Karpas-422 (cell line): ENCODE data around the gene ST8SIA6. TPM values are rescaled to one million over a fixed set of nuclear protein-coding genes. Genes with fewer than 3 reads are reported as not detected.

ENCODE experiments used
- DNase-seq: peaks from one replicate; pipeline ENCODE4 v3.0.0-alpha.2; 2015
- H2AFZ ChIP-seq: fragments of 200-600 bp; sonication (generic); 2 replicates; pipeline ENCODE4 v1.6.1; 2014; ENCODE audit warnings: antibody characterized with exemption, low read length, mixed read lengths
- H3K27ac ChIP-seq: fragments of 200-600 bp; sonication (generic); 2 replicates; pipeline ENCODE4 v1.5.1; 2014; ENCODE audit warnings: mild to moderate bottlenecking, low read length, moderate library complexity
- H3K27me3 ChIP-seq: fragments of 200-600 bp; sonication (generic); 2 replicates; pipeline ENCODE4 v1.6.1; 2014; ENCODE audit warnings: low read length, mixed read lengths
- H3K36me3 ChIP-seq: fragments of 200-600 bp; sonication (generic); 2 replicates; pipeline ENCODE4 v1.6.1; 2014; ENCODE audit warnings: low read length, mixed read lengths; ENCODE audit not compliant: insufficient read depth
- H3K4me1 ChIP-seq: fragments of 200-600 bp; sonication (generic); 2 replicates; pipeline ENCODE4 v1.6.1; 2014; ENCODE audit warnings: mild to moderate bottlenecking, low read length, mixed read lengths
- H3K4me2 ChIP-seq: fragments of 200-600 bp; sonication (generic); 2 replicates; pipeline ENCODE4 v1.6.1; 2014; ENCODE audit warnings: low read length, low read depth, mild to moderate bottlenecking; ENCODE audit not compliant: poor library complexity, severe bottlenecking
- H3K4me3 ChIP-seq: fragments of 200-600 bp; sonication (generic); 2 replicates; pipeline ENCODE4 v1.5.1; 2014; ENCODE audit warnings: mild to moderate bottlenecking, antibody characterized with exemption, low read length, mixed read lengths
- H3K79me2 ChIP-seq: fragments of 200-600 bp; sonication (generic); 2 replicates; pipeline ENCODE4 v1.6.1; 2014; ENCODE audit warnings: mild to moderate bottlenecking, low read length, mixed read lengths
- H3K9ac ChIP-seq: fragments of 200-600 bp; sonication (generic); 2 replicates; pipeline ENCODE4 v1.6.0; 2014; ENCODE audit warnings: low read length
- H3K9me2 ChIP-seq: fragments of 200-600 bp; sonication (generic), shearing (Covaris generic); replicated peaks from 2 replicates; pipeline ENCODE4 v1.6.0; 2014; ENCODE audit warnings: mild to moderate bottlenecking, low read length, moderate library complexity; ENCODE audit not compliant: insufficient read depth
- H3K9me3 ChIP-seq: fragments of 300-700, 200-600 bp; sonication (generic); 2 replicates; pipeline ENCODE4 v1.6.1; 2014; ENCODE audit warnings: low read length, mixed read lengths
- H4K20me1 ChIP-seq: fragments of 200-600 bp; sonication (generic); 2 replicates; pipeline ENCODE4 v1.6.1; 2014; ENCODE audit warnings: mild to moderate bottlenecking, antibody characterized with exemption, low read length, low read depth; ENCODE audit not compliant: insufficient read depth
- total RNA-seq: library from RNA; depleted of rRNA; stranded (reverse); fragments of >200 nt; shearing (Covaris generic); gene quantifications from 2 replicates; pipeline ENCODE4 v1.2.3, GENCODE V29; 2014; ENCODE audit warnings: low replicate concordance

The ST8SIA6 gene
- total RNA-seq, 1 experiment from 2014 or later: not detected

GRCh38 chr10:17426263-17426750 lies 28.1 kb downstream of the ST8SIA6 start:
- H3K9ac ChIP-seq: no peak overlapping the region
- no peak overlapping the region for H3K4me2 ChIP-seq
- no peaks in the 10 kb centered on the region for H3K36me3 ChIP-seq
- H3K9me3 ChIP-seq: no peaks in the 10 kb centered on the region
- DNase-seq: no peak
- no peak overlapping the region for H3K27ac ChIP-seq
- no peaks in the 10 kb centered on the region for H4K20me1 ChIP-seq
- no peak overlapping the region for H2AFZ ChIP-seq
- H3K4me3 ChIP-seq: no peak overlapping the region
- no peaks in the 10 kb centered on the region for H3K27me3 ChIP-seq
- peaks cover 3% of the 10 kb centered on the region; the same call in 1 of the 2 replicates for H3K4me1 ChIP-seq
- no peaks in the 10 kb centered on the region for H3K9me2 ChIP-seq
- H3K79me2 ChIP-seq: no peaks in the 10 kb centered on the region

- DNase-seq: no peak
- Histone ChIP-seq H3K4me3 (no peak overlapping the region), H4K20me1 (no peaks in the 10 kb centered on the region), H3K9ac (no peak overlapping the region), H3K9me2 (no peaks in the 10 kb centered on the region), H3K27ac (no peak overlapping the region), H3K4me2 (no peak overlapping the region), H3K4me1 (peaks cover 3% of the 10 kb centered on the region; the same call in 1 of the 2 replicates), H3K9me3 (no peaks in the 10 kb centered on the region), H3K36me3 (no peaks in the 10 kb centered on the region), H2AFZ (no peak overlapping the region), H3K27me3 (no peaks in the 10 kb centered on the region), H3K79me2 (no peaks in the 10 kb centered on the region)
Observed at GRCh38 chr10:17425584-17426262, 28.7 kb downstream of the ST8SIA6 start.

GRCh38 chr10:17423632-17424186 lies 30.7 kb downstream of the ST8SIA6 start:
- Histone ChIP-seq H3K9me3 (no peaks in the 10 kb centered on the region), H3K4me1 (peaks cover 3% of the 10 kb centered on the region; the same call in 1 of the 2 replicates), H3K4me3 (no peak overlapping the region), H2AFZ (no peak overlapping the region), H4K20me1 (no peaks in the 10 kb centered on the region), H3K9ac (no peak overlapping the region), H3K27me3 (no peaks in the 10 kb centered on the region), H3K9me2 (no peaks in the 10 kb centered on the region), H3K79me2 (no peaks in the 10 kb centered on the region), H3K27ac (no peak overlapping the region), H3K36me3 (no peaks in the 10 kb centered on the region), H3K4me2 (no peak overlapping the region)
- DNase-seq: no peak

- H3K4me3 ChIP-seq: no peak overlapping the region
- no peaks in the 10 kb centered on the region for H3K27me3 ChIP-seq
- no peaks in the 10 kb centered on the region for H3K9me3 ChIP-seq
- H3K9me2 ChIP-seq: no peaks in the 10 kb centered on the region
- no peaks in the 10 kb centered on the region for H3K4me1 ChIP-seq
- H3K79me2 ChIP-seq: no peaks in the 10 kb centered on the region
- no peak overlapping the region for H3K4me2 ChIP-seq
- H3K36me3 ChIP-seq: no peaks in the 10 kb centered on the region
- no peaks in the 10 kb centered on the region for H4K20me1 ChIP-seq
- H3K27ac ChIP-seq: no peak overlapping the region
- H3K9ac ChIP-seq: no peak overlapping the region
- no peak for DNase-seq
- no peak overlapping the region for H2AFZ ChIP-seq
Observed at GRCh38 chr10:17422931-17423330, 31.5 kb downstream of the ST8SIA6 start.

GRCh38 chr10:17418249-17418648 lies 36.1 kb downstream of the ST8SIA6 start:
- no peak overlapping the region for H3K27ac ChIP-seq
- no peak overlapping the region for H3K4me3 ChIP-seq
- DNase-seq: no peak
- no peaks in the 10 kb centered on the region for H3K4me1 ChIP-seq
- H2AFZ ChIP-seq: no peak overlapping the region
- H3K9ac ChIP-seq: no peak overlapping the region
- H4K20me1 ChIP-seq: no peaks in the 10 kb centered on the region
- no peaks in the 10 kb centered on the region for H3K79me2 ChIP-seq
- H3K4me2 ChIP-seq: no peak overlapping the region
- H3K9me3 ChIP-seq: no peaks in the 10 kb centered on the region
- H3K27me3 ChIP-seq: no peaks in the 10 kb centered on the region
- H3K9me2 ChIP-seq: no peaks in the 10 kb centered on the region
- no peaks in the 10 kb centered on the region for H3K36me3 ChIP-seq

- H3K27me3 ChIP-seq: no peaks in the 10 kb centered on the region
- H3K4me1 ChIP-seq: no peaks in the 10 kb centered on the region
- DNase-seq: no peak
- no peaks in the 10 kb centered on the region for H4K20me1 ChIP-seq
- no peak overlapping the region for H3K4me2 ChIP-seq
- no peaks in the 10 kb centered on the region for H3K9me3 ChIP-seq
- H3K27ac ChIP-seq: no peak overlapping the region
- no peak overlapping the region for H3K9ac ChIP-seq
- H3K36me3 ChIP-seq: no peaks in the 10 kb centered on the region
- no peaks in the 10 kb centered on the region for H3K79me2 ChIP-seq
- no peaks in the 10 kb centered on the region for H3K9me2 ChIP-seq
- H3K4me3 ChIP-seq: no peak overlapping the region
- no peak overlapping the region for H2AFZ ChIP-seq
Observed at GRCh38 chr10:17416442-17417211, 37.8 kb downstream of the ST8SIA6 start.

GRCh38 chr10:17415046-17415658 lies 39.2 kb downstream of the ST8SIA6 start:
- Histone ChIP-seq H3K9me3 (no peaks in the 10 kb centered on the region), H3K27me3 (no peaks in the 10 kb centered on the region), H3K27ac (no peak overlapping the region), H4K20me1 (no peaks in the 10 kb centered on the region), H3K4me3 (no peak overlapping the region), H3K36me3 (no peaks in the 10 kb centered on the region), H3K9me2 (no peaks in the 10 kb centered on the region), H2AFZ (no peak overlapping the region), H3K4me2 (no peak overlapping the region), H3K4me1 (no peaks in the 10 kb centered on the region), H3K9ac (no peak overlapping the region), H3K79me2 (no peaks in the 10 kb centered on the region)
- no peak for DNase-seq

GRCh38 chr10:17414484-17414883 lies 39.9 kb downstream of the ST8SIA6 start:
- H2AFZ ChIP-seq: no peak overlapping the region
- no peak overlapping the region for H3K4me3 ChIP-seq
- H3K4me2 ChIP-seq: no peak overlapping the region
- no peaks in the 10 kb centered on the region for H3K9me2 ChIP-seq
- H3K36me3 ChIP-seq: no peaks in the 10 kb centered on the region
- no peak overlapping the region for H3K27ac ChIP-seq
- no peak for DNase-seq
- no peaks in the 10 kb centered on the region for H3K79me2 ChIP-seq
- H3K9me3 ChIP-seq: no peaks in the 10 kb centered on the region
- H3K9ac ChIP-seq: no peak overlapping the region
- H4K20me1 ChIP-seq: no peaks in the 10 kb centered on the region
- no peaks in the 10 kb centered on the region for H3K27me3 ChIP-seq
- H3K4me1 ChIP-seq: no peaks in the 10 kb centered on the region
